ENCODE data around the gene SIPA1L3. TPM values are rescaled to one million over a fixed set of nuclear protein-coding genes. Genes with fewer than 3 reads are reported as not detected.

The SIPA1L3 gene
- total RNA-seq, 3 donors from 2014 or later: 13.8 to 15.9 (median 15.7) TPM

DNA sequence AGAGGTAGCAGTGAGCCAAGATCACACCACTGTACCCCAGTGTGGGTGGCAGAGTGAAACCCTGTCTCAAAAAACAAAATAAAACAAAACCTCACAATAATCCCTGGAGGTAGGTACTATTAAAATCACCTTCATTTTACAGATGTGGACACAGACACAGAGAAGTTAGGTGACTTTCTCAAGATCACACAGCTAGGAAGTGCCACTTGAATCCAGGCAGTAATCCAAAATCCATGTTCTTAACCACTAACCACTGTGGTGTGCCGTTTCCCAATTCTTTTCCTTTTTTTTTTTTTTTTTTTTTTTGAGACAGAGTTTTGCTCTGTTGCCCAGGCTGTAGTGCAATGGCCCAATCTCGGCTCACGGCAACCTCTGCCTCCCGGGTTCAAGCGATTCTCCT is 340.1 kb downstream of the SIPA1L3 start:
- ATAC-seq (no peak), DNase-seq (no peak)
- no peaks in the 10 kb centered on the region for H3K9me3 Mint-ChIP-seq
- no peak overlapping the region for H3K4me3 Mint-ChIP-seq
- no peaks in the 10 kb centered on the region for H3K36me3 Mint-ChIP-seq (ENCODE audit: insufficient read depth)
- H3K4me1 Mint-ChIP-seq (ENCODE audit: low read depth): peaks cover 2% of the 10 kb centered on the region
- no peaks in the 10 kb centered on the region for H3K27me3 Mint-ChIP-seq (ENCODE audit: low read depth)

DNA sequence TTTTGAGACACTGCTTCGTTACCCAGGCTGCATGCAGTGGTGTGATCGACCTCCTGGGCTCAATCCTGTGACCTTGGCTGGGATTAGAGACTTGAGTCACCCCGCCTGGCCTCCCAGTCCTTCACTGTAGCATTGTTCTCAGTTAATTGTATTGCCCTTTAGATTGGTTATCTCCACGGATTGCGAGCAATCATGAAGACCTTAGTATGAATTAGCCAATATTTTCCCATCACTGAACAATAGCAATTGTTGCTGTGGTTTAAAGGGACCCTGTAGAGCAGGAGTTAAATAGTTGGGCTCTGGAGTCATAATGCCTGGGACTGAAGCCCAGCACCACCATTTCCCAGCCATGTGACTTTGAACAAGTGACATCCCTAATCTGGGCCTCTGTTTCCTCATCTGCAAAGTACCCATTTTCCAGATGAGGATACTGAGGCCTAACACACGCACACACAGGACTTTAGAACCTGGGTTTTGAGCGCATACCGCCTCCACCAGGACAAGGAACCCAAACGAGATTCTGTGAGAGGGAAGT is 340.8 kb downstream of the SIPA1L3 start:
- no peaks in the 10 kb centered on the region for H3K36me3 Mint-ChIP-seq (ENCODE audit: insufficient read depth)
- H3K27me3 Mint-ChIP-seq (ENCODE audit: low read depth): no peaks in the 10 kb centered on the region
- no peak for DNase-seq
- peaks cover 2% of the 10 kb centered on the region for H3K4me1 Mint-ChIP-seq (ENCODE audit: low read depth)
- no peaks in the 10 kb centered on the region for H3K9me3 Mint-ChIP-seq
- ATAC-seq: no peak
- no peak overlapping the region for H3K4me3 Mint-ChIP-seq

GRCh38 chr19:38248421-38248820 is 341.4 kb downstream of the SIPA1L3 start:
- Mint-ChIP-seq H3K4me1 (ENCODE audit: low read depth) (peaks cover 2% of the 10 kb centered on the region), H3K9me3 (no peaks in the 10 kb centered on the region), H3K4me3 (no peak overlapping the region), H3K27me3 (ENCODE audit: low read depth) (no peaks in the 10 kb centered on the region), H3K36me3 (ENCODE audit: insufficient read depth) (no peaks in the 10 kb centered on the region)
- DNase-seq: no peak
- no peak for ATAC-seq

DNA sequence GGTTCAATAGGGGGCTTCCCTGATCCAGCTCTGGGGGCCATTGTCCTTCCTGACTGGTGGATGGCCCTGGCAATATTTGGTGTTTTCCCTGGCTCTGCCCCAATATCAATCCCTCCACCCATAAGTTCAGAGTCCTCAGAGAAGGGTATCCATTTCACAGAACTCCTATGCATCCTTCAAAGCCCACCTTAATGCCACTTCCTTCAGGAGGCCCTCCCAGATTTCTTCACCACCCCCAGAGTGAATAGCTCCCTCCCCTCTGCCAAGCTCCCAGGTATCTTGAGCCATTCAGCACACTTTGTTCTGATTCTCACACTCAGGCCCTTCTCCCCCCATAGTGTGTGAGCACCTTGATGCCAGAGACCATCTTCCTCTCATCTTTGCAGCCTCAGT is 343.4 kb downstream of the SIPA1L3 start:
- Mint-ChIP-seq H3K9me3 (no peaks in the 10 kb centered on the region), H3K36me3 (ENCODE audit: insufficient read depth) (no peaks in the 10 kb centered on the region), H3K27me3 (ENCODE audit: low read depth) (peaks cover 4% of the 10 kb centered on the region), H3K4me1 (ENCODE audit: low read depth) (no peaks in the 10 kb centered on the region), H3K4me3 (no peak overlapping the region)
- ATAC-seq (no peak), DNase-seq (no peak)

DNA sequence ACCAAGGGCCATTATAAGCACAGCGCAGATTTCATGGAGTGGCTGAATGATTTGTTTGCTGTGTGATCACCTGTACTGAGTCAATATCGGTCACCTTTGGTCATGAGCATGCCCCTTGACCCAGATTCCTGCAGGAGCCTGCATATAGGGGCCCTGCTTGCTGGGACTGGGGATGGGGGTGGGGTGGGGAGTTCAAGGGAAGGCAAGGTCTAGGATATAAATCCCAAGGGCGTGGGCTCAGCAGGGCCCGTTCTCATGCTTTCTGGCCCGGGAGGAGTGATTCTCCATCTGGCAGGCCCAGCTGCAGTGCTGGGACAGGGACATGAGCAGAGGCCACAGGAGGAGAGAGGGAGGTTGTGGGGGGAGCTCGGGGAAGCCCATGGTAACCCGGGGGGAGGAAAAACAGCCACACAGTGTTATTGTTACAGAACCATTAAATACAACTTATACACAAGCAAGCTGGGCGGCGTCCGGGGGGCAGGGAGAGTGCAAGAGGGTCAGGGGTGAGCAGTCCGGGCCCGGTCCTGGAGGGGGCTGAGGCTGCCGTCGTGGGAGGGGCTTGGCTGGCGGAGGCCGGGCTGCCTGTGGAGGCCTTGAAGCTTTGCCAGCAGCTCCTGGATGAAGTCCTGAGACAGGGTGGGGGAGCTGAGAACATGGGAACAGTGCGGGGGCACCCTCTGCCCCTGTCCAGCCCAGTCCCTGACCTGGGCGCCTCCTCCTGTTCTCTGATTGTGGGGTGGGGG is 344.0 kb downstream of the SIPA1L3 start:
- ATAC-seq: no peak
- Mint-ChIP-seq H3K9me3 (no peaks in the 10 kb centered on the region), H3K27me3 (ENCODE audit: low read depth) (peaks cover 8% of the 10 kb centered on the region), H3K4me3 (no peak overlapping the region), H3K36me3 (ENCODE audit: insufficient read depth) (no peaks in the 10 kb centered on the region), H3K4me1 (ENCODE audit: low read depth) (no peaks in the 10 kb centered on the region)
- DNase-seq: no peak

DNA sequence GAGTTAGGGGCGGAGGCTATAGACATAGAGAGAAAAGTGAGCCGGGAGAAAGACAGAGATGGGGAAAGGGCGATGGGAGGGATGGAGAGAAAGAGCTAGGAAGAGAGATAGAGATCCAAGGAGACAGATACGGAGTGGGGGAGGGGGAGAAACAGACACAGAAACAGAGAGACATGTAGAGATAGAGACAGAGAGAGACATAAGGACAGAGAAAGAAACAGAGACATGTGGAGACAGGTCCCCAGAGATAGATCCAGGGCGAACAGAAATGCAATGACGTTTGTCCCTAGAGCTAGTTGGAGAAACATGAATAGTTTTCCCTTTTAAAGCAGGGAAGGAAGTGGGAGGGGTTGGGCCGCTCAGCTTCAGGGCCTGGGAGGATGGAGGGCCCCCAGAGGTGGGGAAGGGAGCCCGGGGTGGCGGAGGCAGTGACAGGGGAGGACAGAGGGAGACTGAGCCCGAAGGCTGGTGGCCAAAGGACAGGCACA is 344.6 kb downstream of the SIPA1L3 start:
- no peaks in the 10 kb centered on the region for H3K36me3 Mint-ChIP-seq (ENCODE audit: insufficient read depth)
- H3K9me3 Mint-ChIP-seq: no peaks in the 10 kb centered on the region
- H3K27me3 Mint-ChIP-seq (ENCODE audit: low read depth): peaks cover 9% of the 10 kb centered on the region
- no peak overlapping the region for H3K4me3 Mint-ChIP-seq
- ATAC-seq (no peak), DNase-seq (no peak)
- H3K4me1 Mint-ChIP-seq (ENCODE audit: low read depth): peaks cover under 1% of the 10 kb centered on the region

DNA sequence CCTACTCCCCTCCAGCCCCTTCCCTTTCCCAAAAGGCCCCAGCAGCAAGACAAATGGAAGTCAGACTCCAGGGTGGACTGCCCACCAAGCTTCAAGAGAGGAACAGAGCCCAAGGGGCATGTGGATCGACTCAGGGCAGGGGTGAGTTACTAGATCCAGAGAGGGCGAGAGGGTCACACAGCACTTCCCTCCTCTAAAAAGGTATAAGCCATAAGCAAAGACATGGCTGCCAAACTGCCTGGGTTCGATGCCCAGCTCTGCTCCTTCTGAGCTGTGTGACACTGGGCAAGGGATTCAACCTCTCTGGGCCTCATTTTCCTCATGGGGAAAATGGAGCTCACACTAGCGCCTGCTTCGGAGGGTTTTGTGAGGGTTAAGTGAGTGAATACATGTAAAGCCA is 345.4 kb downstream of the SIPA1L3 start:
- Mint-ChIP-seq H3K9me3 (no peaks in the 10 kb centered on the region), H3K4me3 (no peak overlapping the region), H3K36me3 (ENCODE audit: insufficient read depth) (no peaks in the 10 kb centered on the region), H3K4me1 (ENCODE audit: low read depth) (peaks cover 2% of the 10 kb centered on the region), H3K27me3 (ENCODE audit: low read depth) (peaks cover 14% of the 10 kb centered on the region)
- DNase-seq (no peak), ATAC-seq (no peak)

- Mint-ChIP-seq H3K9me3 (no peaks in the 10 kb centered on the region), H3K36me3 (ENCODE audit: insufficient read depth) (no peaks in the 10 kb centered on the region), H3K4me3 (no peak overlapping the region), H3K4me1 (ENCODE audit: low read depth) (peaks cover 2% of the 10 kb centered on the region), H3K27me3 (ENCODE audit: low read depth) (peaks cover 17% of the 10 kb centered on the region)
- DNase-seq: no peak
- ATAC-seq: no peak
Measured at GRCh38 chr19:38252941-38253691, 346.1 kb downstream of the SIPA1L3 start.

DNA sequence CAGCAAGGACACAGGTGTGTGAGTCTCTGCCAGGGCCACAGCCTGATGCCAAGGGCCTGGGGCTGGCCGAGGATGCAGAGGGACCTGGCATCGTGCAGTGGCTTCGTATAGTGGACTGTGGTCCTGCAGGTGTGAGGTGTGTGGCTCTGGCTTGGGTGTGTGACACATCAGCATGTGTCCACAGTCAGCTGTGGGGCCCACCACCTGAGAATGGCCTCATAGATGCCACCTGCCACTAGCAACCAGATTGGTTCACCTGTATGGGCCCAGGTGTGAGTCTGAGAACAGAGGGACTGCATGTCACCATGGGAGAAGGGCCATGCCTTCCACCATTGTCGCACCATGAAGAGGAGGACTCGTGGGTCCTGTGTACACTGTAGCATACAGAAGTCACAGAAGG is 346.8 kb downstream of the SIPA1L3 start:
- H3K9me3 Mint-ChIP-seq: no peaks in the 10 kb centered on the region
- no peaks in the 10 kb centered on the region for H3K36me3 Mint-ChIP-seq (ENCODE audit: insufficient read depth)
- H3K27me3 Mint-ChIP-seq (ENCODE audit: low read depth): peaks cover 18% of the 10 kb centered on the region
- no peak overlapping the region for H3K4me3 Mint-ChIP-seq
- DNase-seq: no peak
- peaks cover 2% of the 10 kb centered on the region for H3K4me1 Mint-ChIP-seq (ENCODE audit: low read depth)
- ATAC-seq: no peak

DNA sequence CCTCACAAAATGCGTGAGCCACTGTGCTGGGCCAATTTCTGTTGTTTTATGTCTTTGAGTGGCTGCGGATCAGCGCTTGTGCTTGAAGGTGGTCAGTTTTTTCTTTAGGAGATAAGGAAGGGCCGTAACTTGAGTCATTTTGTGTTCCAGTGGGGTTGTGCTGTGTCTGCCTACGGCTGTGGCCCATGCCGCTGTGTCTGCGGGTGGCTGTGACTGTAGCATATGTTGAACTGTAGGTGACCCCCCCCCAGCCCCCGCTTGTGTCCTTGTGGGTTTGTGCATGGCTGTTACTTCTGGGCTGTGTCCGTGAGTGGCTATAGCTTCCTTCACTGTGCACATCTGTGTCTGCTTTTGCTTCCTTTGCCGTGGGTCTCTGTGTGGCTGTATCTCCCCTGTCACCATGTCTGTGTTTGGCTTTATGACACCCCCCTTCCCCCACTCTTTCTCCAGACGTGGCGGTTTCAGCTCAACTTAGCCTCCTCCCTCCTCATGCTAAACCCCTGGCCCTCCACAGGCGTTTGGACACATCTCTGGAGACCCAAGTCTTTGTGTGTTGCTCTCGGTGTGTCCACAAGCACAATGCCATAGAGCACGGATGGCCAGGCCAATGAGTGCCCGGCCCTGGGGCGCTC is 348.5 kb downstream of the SIPA1L3 start:
- Mint-ChIP-seq H3K9me3 (no peaks in the 10 kb centered on the region), H3K27me3 (ENCODE audit: low read depth) (peaks cover 21% of the 10 kb centered on the region), H3K4me1 (ENCODE audit: low read depth) (peaks cover 2% of the 10 kb centered on the region), H3K36me3 (ENCODE audit: insufficient read depth) (no peaks in the 10 kb centered on the region), H3K4me3 (peak overlapping the region; percentile 38)
- DNase-seq: no peak
- no peak for ATAC-seq

Other genes with a start within 250 kb of the SIPA1L3 start
- gene ZNF607, start 187.4 kb upstream of the SIPA1L3 start, total RNA-seq: 1 to 10 TPM; 3.8 to 4.6 (median 4.0) TPM
- gene ZNF573, start 127.6 kb upstream of the SIPA1L3 start, total RNA-seq: 10 to 100 TPM in 2 of 3 donors, 1 to 10 TPM in 1; 9.1 to 12.1 (median 10.6) TPM
- not detected for gene WDR87, start 614 bp upstream of the SIPA1L3 start, total RNA-seq